Endothelial cell of umbilical vein (primary cell): ENCODE measurements around the gene LDB3. TPM values are rescaled to one million over a fixed set of nuclear protein-coding genes. Genes with fewer than 3 reads are reported as not detected.
A peak's percentile ranks its signal among the peaks of the same experiment; 100 is the strongest.

Source experiments
- BruUV-seq: library from RNA; stranded (reverse); fragments of 400-500 nt; replicated peaks from 2 replicates; lab custom pipeline; 2021; lab: Mats Ljungman, UMichigan
- CTCF ChIA-PET: fragments of 300-600, 350-600 bp; sonication (Branson Sonifier 250); formaldehyde crosslinking; loops from one replicate; lab custom pipeline; 2021; ENCODE audit warnings: antibody characterized with exemption, inconsistent platforms; lab: Charles Lee
- POLR2A ChIA-PET: fragments of 300-600, 350-600 bp; sonication (Branson Sonifier 250); formaldehyde crosslinking; loops from one replicate; lab custom pipeline; 2021; ENCODE audit warnings: antibody characterized with exemption, inconsistent platforms; lab: Charles Lee
- DNase-seq: peaks from one replicate; pipeline ENCODE4 v3.0.0-alpha.2; 2011; ENCODE audit warnings: low read depth, low spot score
- FAIRE-seq: peaks from 2 replicates; lab custom pipeline; 2011; peaks lifted over from hg19 to GRCh38; lab: Jason Lieb, UNC
- H2AFZ ChIP-seq: 2 replicates; pipeline ENCODE4 v1.6.0; 2012; ENCODE audit warnings: low read depth, low read length, control low read depth, inconsistent platforms
- H3K27ac ChIP-seq: 2 replicates; pipeline ENCODE4 v1.5.1; 2011; ENCODE audit warnings: low read depth, mild to moderate bottlenecking, control low read depth, low read length, moderate library complexity; ENCODE audit not compliant: insufficient read depth
- H3K27me3 ChIP-seq, 2 experiments: 2 replicates each; pipeline versions ENCODE4 v1.6.0 to v1.6.1; 2011; ENCODE audit warnings: low read length in 2 of 2, mixed read lengths in 1 of 2; ENCODE audit not compliant: control insufficient read depth in 2 of 2, insufficient read depth in 2 of 2
- H3K36me3 ChIP-seq, 2 experiments: 2 replicates in 1 of 2; 3 replicates in 1 of 2; pipeline ENCODE4 v1.5.1; 2011; ENCODE audit warnings: low read length in 2 of 2, mild to moderate bottlenecking in 1 of 2, moderate library complexity in 1 of 2; ENCODE audit not compliant: control insufficient read depth in 2 of 2, insufficient read depth in 2 of 2; ENCODE audit errors: extremely low read depth in 1 of 2
- H3K4me1 ChIP-seq: 3 replicates; pipeline ENCODE4 v1.5.1; 2011; ENCODE audit warnings: mild to moderate bottlenecking, low read length; ENCODE audit not compliant: control insufficient read depth, insufficient read depth; ENCODE audit errors: extremely low read depth
- H3K4me2 ChIP-seq: 2 replicates; pipeline ENCODE4 v1.6.1; 2011; ENCODE audit warnings: low read length, control low read depth, mixed read lengths; ENCODE audit not compliant: insufficient read depth
- H3K4me3 ChIP-seq, 3 experiments: fragments of 200-600 bp in 1 of 3; sonication (generic), shearing (Covaris generic) in 1 of 3; replicated peaks in 1 of 3; 2 replicates each; pipeline ENCODE4 v1.5.1; 2011 to 2016; ENCODE audit warnings: control low read depth in 3 of 3, low read length in 3 of 3, mild to moderate bottlenecking in 2 of 3, inconsistent platforms in 1 of 3, low read depth in 1 of 3, moderate library complexity in 1 of 3; ENCODE audit not compliant: insufficient read depth in 1 of 3
- H3K79me2 ChIP-seq: 2 replicates; pipeline ENCODE4 v1.6.0; 2012; ENCODE audit warnings: low read length, inconsistent platforms; ENCODE audit not compliant: control insufficient read depth, insufficient read depth
- H3K9ac ChIP-seq: replicated peaks from 2 replicates; pipeline ENCODE3; 2011; ENCODE audit warnings: low read length, control low read depth; ENCODE audit not compliant: insufficient read depth; ENCODE audit errors: extremely low read depth
- H3K9me1 ChIP-seq: replicated peaks from 3 replicates; pipeline ENCODE4 v1.6.0; 2011; ENCODE audit warnings: mild to moderate bottlenecking, low read length; ENCODE audit not compliant: control insufficient read depth, insufficient read depth; ENCODE audit errors: extremely low read depth
- H3K9me3 ChIP-seq: replicated peaks from 2 replicates; pipeline ENCODE4 v1.5.1; 2012; ENCODE audit warnings: low read length, inconsistent platforms; ENCODE audit not compliant: control insufficient read depth, insufficient read depth
- H4K20me1 ChIP-seq: replicated peaks from 2 replicates; pipeline ENCODE3; 2011; ENCODE audit warnings: mild to moderate bottlenecking, low read length; ENCODE audit not compliant: control insufficient read depth, insufficient read depth; ENCODE audit errors: extremely low read depth
- CTCF ChIP-seq, 2 donors: IDR thresholded peaks; 1 replicate in 1 of 2; 2 replicates in 1 of 2; pipeline ENCODE4 v1.5.1; 2011; ENCODE audit warnings: low read length in 2 of 2, mild to moderate bottlenecking in 2 of 2, moderate library complexity in 2 of 2, control low read depth in 1 of 2, inconsistent platforms in 1 of 2, low read depth in 1 of 2; ENCODE audit not compliant: insufficient read depth in 1 of 2; ENCODE audit errors: extremely low read depth in 1 of 2
- EZH2 ChIP-seq: IDR thresholded peaks from 2 replicates; pipeline ENCODE4 v1.6.1; 2012; ENCODE audit warnings: borderline replicate concordance, low read depth, mild to moderate bottlenecking, moderate library complexity, low read length, inconsistent platforms; ENCODE audit not compliant: severe bottlenecking
- FOS ChIP-seq: IDR thresholded peaks from 2 replicates; pipeline ENCODE4 v1.6.1; 2011; ENCODE audit warnings: mild to moderate bottlenecking, low read length, moderate library complexity, borderline replicate concordance; ENCODE audit not compliant: insufficient read depth
- GATA2 ChIP-seq: IDR thresholded peaks from 2 replicates; pipeline ENCODE4 v1.7.0; 2011; ENCODE audit warnings: low read depth, mild to moderate bottlenecking, moderate library complexity, mixed read lengths, low read length; ENCODE audit not compliant: insufficient read length, insufficient read depth
- MAX ChIP-seq: IDR thresholded peaks from 2 replicates; pipeline ENCODE4 v1.6.1; 2011; ENCODE audit not compliant: insufficient read depth, insufficient read length
- MYC ChIP-seq: IDR thresholded peaks from one replicate; pipeline ENCODE4 v1.6.1; 2011; ENCODE audit warnings: mild to moderate bottlenecking, low read depth, low read length
- POLR2A ChIP-seq: IDR thresholded peaks from 2 replicates; pipeline ENCODE4 v1.6.1; 2012; ENCODE audit warnings: low read depth, mild to moderate bottlenecking, control low read depth, low read length
- POLR2AphosphoS5 ChIP-seq: IDR thresholded peaks from 2 replicates; pipeline ENCODE4 v1.6.1; 2012; ENCODE audit warnings: low read depth, mild to moderate bottlenecking, control low read depth, low read length, moderate library complexity; ENCODE audit not compliant: insufficient read depth
- dilution Hi-C: fragments of 300-500 bp; cut with MboI; formaldehyde crosslinking; loops from one replicate; pipeline ENCODE4 v1.15.0; 2019; ENCODE audit warnings: low sequenced_read_pairs; ENCODE audit not compliant: extremely low pct_ligation_motif_present
- intact Hi-C: fragments of 100-400 bp; cut with micrococcal nuclease; formaldehyde crosslinking; loops from one replicate; pipeline ENCODE4 v1.10.0; 2022
- polyA plus RNA-seq, 4 experiments: library from polyadenylated mRNA; depleted of rRNA in 3 of 4; stranded (reverse) in 3 of 4; unstranded in 1 of 4; fragments of >200 nt; gene quantifications; 2 replicates each; pipeline versions ENCODE4 v1.2.1 to v1.2.3, GENCODE V29; 2011 to 2012; ENCODE audit warnings: missing spikeins in 1 of 4
- total RNA-seq: library from RNA; stranded (reverse); gene quantifications from 2 replicates; pipeline ENCODE4 v1.2.3, GENCODE V29; 2021

Gene LDB3
- total and polyA plus RNA-seq, 2 donors (not counting 3 experiments of a cell fraction or from before 2014, with no cell fraction given) = not detected

- H3K4me2 ChIP-seq = peak within 1 kb of the TSS; percentile 57
- DNase-seq (no peak), FAIRE-seq (no peak)
- ChIA-PET CTCF (interaction anchor here (0.9 to 2.7 kb wide), 4 partner anchors 23 to 232 kb away, joined by 3 to 13 read pairs (median 6); no protein-coding TSS in a partner anchor), POLR2A (no interaction called here)
- H3K27me3 ChIP-seq = peaks cover 71 to 85% of the 10 kb centered on the region in 2 experiments
- H3K27ac ChIP-seq = no peak within 1 kb of the TSS
- intact Hi-C loops = loop anchor here (1.0 kb wide), 1 partner anchor 8 kb away; no protein-coding TSS in a partner anchor
- H2AFZ ChIP-seq = peak within 1 kb of the TSS; percentile 60
- H3K79me2 ChIP-seq = no peaks in the 10 kb centered on the region
- H3K9ac ChIP-seq = no peak within 1 kb of the TSS
- BruUV-seq = no TSS peak
- no peaks in the 10 kb centered on the region for H3K36me3 ChIP-seq
- peaks cover 3% of the 10 kb centered on the region for H3K4me1 ChIP-seq
- TF ChIP-seq FOS = no peak
- TF ChIP-seq POLR2AphosphoS5 = no peak
- no peak for TF ChIP-seq CTCF (IDR thresholded peaks at IDR 0.05; ENCODE audit: extremely low read depth in 1 of 2, insufficient read depth in 1 of 2, low read depth in 1 of 2, low read length in 2 of 2)
- TF ChIP-seq MAX = no peak
- no peak for TF ChIP-seq GATA2
- TF ChIP-seq POLR2A = no peak
- TF ChIP-seq EZH2 = no peak
- TF ChIP-seq MYC = no peak
- no peaks in the 10 kb centered on the region for H3K9me1 ChIP-seq
- H3K9me3 ChIP-seq = no peaks in the 10 kb centered on the region
- dilution Hi-C loops = no loop called here
- H4K20me1 ChIP-seq = peaks cover 7% of the 10 kb centered on the region
- H3K4me3 ChIP-seq = peak within 1 kb of the TSS in 2 of 3 experiments; percentile 2 to 26
These were observed 88.3 kb downstream of the LDB3 start, which contains the start of gene BMPR1A for GRCh38 chr10:86756511-86757112. Gene BMPR1A (plus strand): TSS chr10:86756619. CDS start chr10:86876019, 119,400 bp downstream.
